GM21576 (cell line): ENCODE data around the gene NPIPB5.
"Not testable (repeated sequence)": the region's sequence is repeated elsewhere in the genome, so short reads cannot be mapped to it uniquely, and the experiment has no call there.

Experiments used
- ATAC-seq: cut with Tn5 transposase; IDR thresholded peaks from one replicate; pipeline ENCODE4 v1.9.1; 2021; ENCODE audit warnings: mild to moderate bottlenecking, moderate library complexity; ENCODE audit not compliant: unreplicated experiment

Gene NPIPB5

DNA sequence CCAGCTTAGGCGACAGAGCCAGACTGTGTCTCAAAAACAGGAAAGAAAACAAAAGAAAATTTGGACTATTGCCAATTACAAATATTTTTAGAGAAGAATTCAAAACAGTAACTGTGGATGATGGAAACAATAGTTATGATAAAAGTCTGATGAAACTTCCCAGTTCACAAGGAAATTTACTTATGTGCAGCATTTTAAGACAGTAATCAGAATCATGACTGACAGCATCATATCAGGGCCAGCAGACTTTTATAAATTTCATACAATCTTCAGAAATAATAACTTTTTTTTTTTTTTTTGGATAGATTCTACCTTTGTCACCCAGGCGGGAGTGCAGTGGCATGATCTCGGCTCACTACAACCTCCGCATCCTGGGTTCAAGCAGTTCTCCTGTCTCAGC is at the start of gene NPIPB5:
Gene NPIPB5 (plus strand): TSS at position 301 of the 400 bp plus-strand sequence. CDS start 2,911 bp downstream, outside the sequence.
- ATAC-seq = not testable (repeated sequence)

DNA sequence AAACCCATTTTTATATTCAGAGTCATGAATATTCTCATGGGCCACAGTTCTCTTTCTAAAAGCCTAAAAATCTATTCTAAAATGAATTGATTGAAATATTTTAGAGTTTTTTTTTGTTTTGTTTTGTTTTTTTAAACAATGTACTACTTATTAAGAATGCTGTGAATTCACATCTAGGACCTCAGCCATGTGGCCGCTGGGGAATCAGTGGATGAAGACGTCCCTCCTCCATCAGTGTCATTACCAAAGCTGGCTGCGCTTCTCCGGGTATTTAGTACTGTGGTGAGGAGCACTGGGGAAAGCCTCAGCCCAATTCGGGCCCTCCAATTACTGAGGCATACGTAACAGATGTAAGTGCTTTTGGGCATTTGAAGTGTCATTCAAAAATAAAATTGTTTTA is 41.8 kb upstream of the NPIPB5 start:
- ATAC-seq = not testable (repeated sequence)

DNA sequence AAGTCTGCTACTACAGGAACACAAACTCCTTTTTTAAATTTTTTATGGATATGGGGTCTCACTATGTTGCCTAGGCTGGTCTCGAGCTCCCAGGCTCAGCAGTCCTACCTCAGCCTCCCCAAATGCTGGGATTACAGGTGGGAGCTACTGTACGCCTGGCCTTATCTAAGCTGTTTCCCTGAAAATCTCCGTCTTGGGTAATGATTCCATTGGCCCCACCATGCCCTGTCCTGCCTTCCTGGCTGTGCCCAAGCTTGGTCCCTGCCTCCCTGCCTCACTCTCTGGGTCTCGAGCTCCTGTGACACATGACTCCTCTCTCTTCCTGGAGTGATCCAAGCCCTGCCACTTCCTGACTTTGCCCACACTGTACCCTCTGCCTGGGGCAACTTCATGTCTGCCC is 27.3 kb downstream of the NPIPB5 start:
- not testable (repeated sequence) for ATAC-seq

DNA sequence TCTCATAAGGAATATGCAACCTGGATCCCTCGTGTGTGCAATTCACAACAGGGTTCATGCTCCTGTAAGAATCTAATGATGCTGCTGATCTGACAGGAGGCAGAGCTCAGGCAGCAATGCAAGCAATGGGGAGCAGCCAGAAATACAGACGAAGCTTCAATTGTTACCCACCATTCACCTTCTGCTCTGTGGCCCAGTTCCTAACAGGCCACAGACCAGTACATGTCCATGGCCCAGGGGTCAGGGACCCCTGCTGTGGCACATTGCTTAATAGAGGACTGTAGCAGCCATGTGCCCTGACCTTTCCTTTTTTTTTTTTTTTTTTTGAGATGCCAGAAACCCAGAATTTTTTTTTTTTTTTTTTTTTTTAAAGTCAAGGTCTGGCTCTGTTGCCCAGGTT is 34.1 kb downstream of the NPIPB5 start:
- not testable (repeated sequence) for ATAC-seq

DNA sequence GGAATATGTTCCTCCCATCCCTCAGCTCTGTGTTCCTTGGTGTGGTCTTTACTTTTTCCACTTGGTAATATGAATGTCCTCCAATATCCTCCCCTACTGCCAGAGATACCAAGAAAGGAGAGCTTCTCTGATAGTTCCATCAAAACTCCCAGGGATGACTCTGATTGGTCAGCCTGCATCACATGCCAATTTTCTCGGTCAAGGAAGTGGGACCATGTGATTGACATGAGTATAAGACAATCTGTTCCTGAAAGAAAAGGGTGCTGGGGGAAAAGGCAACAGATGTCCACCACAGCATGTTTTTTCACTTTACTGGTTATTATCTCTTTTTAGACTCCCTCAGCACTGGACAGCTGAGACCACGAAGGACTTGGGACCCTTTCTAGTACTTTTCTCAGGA is 35.9 kb downstream of the NPIPB5 start:
- ATAC-seq = not testable (repeated sequence)

DNA sequence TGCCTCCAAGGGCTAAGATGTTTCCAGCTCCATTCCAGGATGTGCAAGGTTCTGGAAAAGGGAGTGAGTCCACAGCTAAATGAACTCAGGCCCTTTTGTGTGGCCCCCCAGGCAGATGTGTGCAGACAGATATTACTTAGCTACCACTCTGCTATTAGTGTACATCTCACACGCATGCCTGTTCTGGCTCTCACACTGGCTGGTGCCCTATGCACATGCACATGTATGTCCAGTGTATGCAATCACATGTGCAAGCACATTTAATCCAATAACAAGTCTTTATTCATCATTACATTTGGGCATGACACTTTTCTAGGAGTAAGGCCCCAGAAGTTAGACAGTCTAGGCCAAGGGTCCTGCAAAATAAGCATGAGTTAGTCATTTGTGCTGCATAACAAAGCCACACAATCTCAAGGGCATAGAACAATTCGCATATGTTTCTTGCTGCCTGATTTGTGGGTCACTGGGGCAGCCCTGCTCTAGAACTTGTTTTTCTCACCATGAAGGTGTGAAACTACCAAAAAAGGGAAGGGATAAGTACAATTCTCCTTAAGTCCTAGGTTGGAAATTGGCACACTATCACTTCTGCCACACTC is 36.6 kb downstream of the NPIPB5 start:
- ATAC-seq = not testable (repeated sequence)

DNA sequence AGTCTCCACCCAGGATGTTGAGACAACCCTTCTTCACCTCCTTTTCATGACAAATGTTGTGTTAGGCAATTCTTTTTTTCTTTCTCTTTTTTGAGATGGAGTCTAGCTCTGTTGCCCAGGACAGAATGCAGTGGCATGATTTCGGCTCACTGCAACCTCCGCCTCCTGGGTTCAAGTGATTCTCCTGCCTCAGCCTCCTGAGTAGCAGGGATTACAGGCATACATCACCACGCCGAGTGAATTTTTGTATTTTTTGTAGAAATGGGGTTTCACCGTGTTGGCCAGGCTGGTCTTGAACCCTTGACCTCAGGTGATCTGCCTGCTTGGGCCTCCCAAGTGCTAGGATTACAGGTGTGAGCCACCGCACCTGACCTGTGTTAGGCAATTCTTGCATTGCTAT is 39.2 kb downstream of the NPIPB5 start:
- ATAC-seq = not testable (repeated sequence)

DNA sequence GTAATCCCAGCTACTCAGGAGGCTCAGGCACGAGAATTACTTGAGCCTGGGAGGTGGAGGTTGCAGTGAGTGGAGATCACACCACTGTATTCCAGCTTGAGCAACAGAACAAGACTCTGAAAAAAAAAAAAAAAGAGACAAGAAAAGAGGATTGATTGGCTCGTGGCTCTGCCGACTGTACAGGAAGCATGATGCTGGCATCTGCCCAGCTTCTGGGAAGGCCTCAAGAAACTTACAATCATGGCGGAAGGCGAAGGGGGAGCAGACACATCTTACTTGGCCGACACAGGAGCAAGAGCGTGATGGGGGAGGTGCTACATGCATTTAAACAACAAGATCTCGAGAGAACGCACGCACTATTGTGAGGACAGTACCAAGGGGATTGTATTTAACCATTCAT is 40.5 kb downstream of the NPIPB5 start:
- ATAC-seq = not testable (repeated sequence)

DNA sequence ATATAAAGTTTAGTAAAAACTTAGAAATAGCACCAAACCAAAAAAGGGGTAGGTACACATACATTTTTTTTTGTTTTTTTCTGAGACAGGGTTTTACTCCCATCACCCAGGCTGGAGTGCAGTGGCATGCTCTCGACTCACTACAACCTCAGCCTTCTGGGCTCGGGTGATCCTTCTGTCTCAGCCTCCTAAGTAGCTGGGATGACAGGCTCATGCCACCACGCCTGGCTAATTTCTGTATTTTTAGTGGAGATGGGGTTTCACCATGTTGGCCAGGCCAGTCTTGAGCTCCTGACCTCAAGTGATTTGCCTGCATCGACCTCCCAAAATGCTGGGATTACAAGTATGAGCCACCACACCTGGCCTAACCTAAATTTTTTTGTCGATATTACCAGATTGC is 41.0 kb downstream of the NPIPB5 start:
- not testable (repeated sequence) for ATAC-seq

DNA sequence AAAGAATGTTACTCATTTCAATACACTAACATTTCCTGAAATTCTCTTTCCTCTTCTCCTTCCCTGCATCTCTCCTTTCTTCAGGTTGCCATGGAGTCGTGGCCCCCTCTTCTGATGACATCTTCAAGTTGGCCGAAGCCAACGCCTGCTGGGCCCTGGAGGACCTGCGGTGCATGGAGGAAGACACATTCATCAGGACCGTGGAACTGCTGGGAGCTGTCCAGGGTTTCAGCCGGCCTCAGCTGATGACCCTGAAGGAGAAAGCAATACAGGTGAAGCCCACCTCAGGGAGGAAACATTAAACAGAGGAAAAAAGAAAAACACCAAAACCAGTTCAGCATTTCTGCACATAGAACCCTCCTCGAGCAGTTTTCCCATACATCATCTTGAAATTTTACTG is 46.1 kb downstream of the NPIPB5 start:
- not testable (repeated sequence) for ATAC-seq
